DOHH2 (cell line): Measurements from ENCODE around the gene B3GAT2.

Experiments
- CTCF ChIP-seq: fragments of 200-600 bp; sonication (generic); IDR thresholded peaks from one replicate; pipeline ENCODE4 v1.5.1; 2014; ENCODE audit warnings: antibody characterized with exemption, mild to moderate bottlenecking, low read depth, low read length; ENCODE audit not compliant: poor library complexity, severe bottlenecking
- EZH2phosphoT487 ChIP-seq: fragments of 200-600 bp; sonication (generic); IDR thresholded peaks from 2 replicates; pipeline ENCODE4 v1.6.1; 2017; ENCODE audit warnings: borderline replicate concordance, mild to moderate bottlenecking, antibody characterized with exemption, low read length, moderate library complexity, mixed read lengths

- TF ChIP-seq EZH2phosphoT487 (no peak), CTCF (no peak)
Measured at GRCh38 chr6:70847106-70848084, 109.5 kb downstream of the B3GAT2 start.
